GM21360 (cell line): ENCODE results near the gene RHOT1.

ENCODE experiments used
- ATAC-seq: cut with Tn5 transposase; IDR thresholded peaks from one replicate; pipeline ENCODE4 v1.9.1; 2021; ENCODE audit warnings: mild to moderate bottlenecking, moderate library complexity; ENCODE audit not compliant: unreplicated experiment

RHOT1 gene

GRCh38 chr17:32266389-32267301 is 124.3 kb downstream of the RHOT1 start:
- ATAC-seq = no peak

- no peak for ATAC-seq
Observed at GRCh38 chr17:32267690-32268205, 125.4 kb downstream of the RHOT1 start.

DNA sequence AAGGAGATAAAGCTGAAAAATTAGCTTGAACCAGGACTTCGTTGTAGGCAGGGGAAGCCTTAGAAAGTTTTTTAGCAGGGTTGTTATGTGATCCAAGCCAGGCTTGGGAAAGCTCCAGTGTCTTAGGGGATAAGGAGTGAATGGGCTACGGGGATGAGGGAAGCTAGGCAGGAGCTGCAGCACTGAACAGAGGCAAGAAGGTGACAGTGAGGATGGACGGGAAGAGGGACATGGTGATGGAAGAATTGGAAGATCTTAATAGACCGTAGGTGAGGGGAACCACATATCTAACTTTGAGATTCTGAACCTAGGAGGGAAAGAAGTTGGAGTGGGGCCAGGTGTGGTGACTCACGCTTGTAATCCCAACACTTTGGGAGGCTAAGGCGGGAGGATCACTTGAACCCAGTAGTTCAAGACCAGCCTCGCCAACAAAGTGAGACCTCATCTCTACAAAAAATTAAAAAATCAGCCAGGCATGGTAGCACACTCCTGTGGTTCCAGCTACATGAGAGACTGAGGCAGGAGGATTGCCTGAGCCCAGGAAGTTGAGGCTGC is 126.5 kb downstream of the RHOT1 start:
- ATAC-seq = no peak

GRCh38 chr17:32269377-32269776 is 127.1 kb downstream of the RHOT1 start:
- ATAC-seq = no peak

DNA sequence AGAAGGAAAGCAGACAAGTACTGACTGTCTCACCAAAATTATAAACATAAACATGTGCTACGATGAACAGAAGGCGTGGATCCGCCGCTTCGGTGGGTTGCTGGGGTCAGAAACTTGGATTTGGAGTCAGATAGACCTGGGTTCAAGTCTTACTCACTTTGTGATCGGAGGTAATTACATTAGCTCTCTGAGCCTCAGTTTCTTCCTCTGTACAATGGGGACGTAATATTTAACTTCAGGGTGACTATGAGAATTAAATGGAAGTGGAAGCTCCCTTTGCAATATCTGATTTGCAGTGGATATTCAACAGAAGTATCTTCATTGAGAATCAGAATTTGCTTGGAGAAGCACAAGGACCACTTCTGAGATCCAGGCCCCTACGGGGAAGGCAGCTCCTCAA is 129.5 kb downstream of the RHOT1 start:
- ATAC-seq = no peak

DNA sequence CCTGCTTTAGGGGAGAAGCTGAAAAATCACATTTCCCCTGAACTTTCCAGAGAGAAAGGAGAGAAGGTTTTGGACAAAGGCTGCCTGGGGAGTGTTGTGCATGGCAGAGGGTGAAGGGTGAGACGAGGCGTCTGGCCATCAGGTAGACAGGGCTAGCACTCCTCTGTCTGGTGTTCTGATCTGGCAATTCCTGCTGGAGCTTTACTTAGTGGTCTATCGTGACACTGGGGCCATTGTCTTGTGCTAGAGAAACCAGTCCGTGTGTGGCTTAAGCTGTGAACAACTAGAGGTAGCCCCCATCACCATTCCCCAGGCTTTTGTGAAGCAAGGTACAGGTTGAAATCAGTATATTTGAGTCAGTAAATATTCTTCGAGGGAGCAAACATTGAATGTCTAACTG is 131.8 kb downstream of the RHOT1 start:
- no peak for ATAC-seq

DNA sequence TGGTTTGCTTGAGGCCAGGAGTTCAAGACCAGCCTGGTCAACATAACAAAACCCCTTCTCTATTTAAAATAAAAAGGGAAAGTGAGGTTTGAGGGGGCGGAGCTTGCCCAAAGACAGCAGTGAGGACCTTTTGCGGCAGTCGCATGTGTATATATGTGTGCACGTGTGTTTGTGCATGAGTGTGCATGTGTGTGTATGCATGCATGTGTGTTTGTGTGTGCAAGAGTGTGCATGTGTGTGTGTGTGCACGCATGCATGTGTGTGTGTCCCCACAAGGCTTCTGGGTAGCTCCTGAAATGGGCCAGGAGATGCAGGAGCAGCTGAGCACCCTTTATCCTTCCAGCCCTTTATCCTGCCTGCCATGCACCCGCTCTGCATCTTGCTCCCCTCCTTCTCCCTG is 132.3 kb downstream of the RHOT1 start:
- ATAC-seq = no peak
